GM21528 (cell line): ENCODE measurements around the gene SYNPO2.

Experiments used
- ATAC-seq: cut with Tn5 transposase; IDR thresholded peaks from one replicate; pipeline ENCODE4 v1.9.1; 2021; ENCODE audit warnings: mild to moderate bottlenecking, moderate library complexity; ENCODE audit not compliant: unreplicated experiment, low FRiP score

SYNPO2 gene

GRCh38 chr4:119098306-119098705, 209.7 kb downstream of the SYNPO2 start:
- no peak for ATAC-seq

- ATAC-seq = no peak
These were observed 210.7 kb downstream of the SYNPO2 start for GRCh38 chr4:119099227-119099810.

GRCh38 chr4:119100655-119101054, 212.0 kb downstream of the SYNPO2 start:
- ATAC-seq = no peak

- ATAC-seq = no peak
These were observed 214.6 kb downstream of the SYNPO2 start for GRCh38 chr4:119103263-119103662.

- ATAC-seq = no peak
These were observed 216.1 kb downstream of the SYNPO2 start for GRCh38 chr4:119104644-119105273.

GRCh38 chr4:119105605-119106004, 217.0 kb downstream of the SYNPO2 start:
- no peak for ATAC-seq

- no peak for ATAC-seq
These were observed 217.7 kb downstream of the SYNPO2 start for GRCh38 chr4:119106036-119107000.

- ATAC-seq = no peak
These were observed 221.5 kb downstream of the SYNPO2 start for GRCh38 chr4:119110121-119110520.
